SK-N-SH treated with all-trans-retinoic acid at 6 μM for 48 hours (cell line): ENCODE data around the gene PZP.

Source experiments
- ATAC-seq: fragments of 200-7000 bp; cut with Tn5 transposase; 3 replicates; pipeline ENCODE4 v1.9.1; 2020; ENCODE audit warnings: mild to moderate bottlenecking, moderate library complexity
- ARNTL ChIP-seq: fragments of 450-650 bp; formaldehyde crosslinking; IDR thresholded peaks from 2 replicates; pipeline ENCODE4 v1.5.0; 2020; ENCODE audit warnings: low read depth, mild to moderate bottlenecking, moderate library complexity, borderline replicate concordance
- BACH2 ChIP-seq: fragments of 250-450 bp; sonication (Bioruptor Pico); IDR thresholded peaks from 2 replicates; pipeline ENCODE4 v1.9.0; 2021; ENCODE audit warnings: mild to moderate bottlenecking, borderline replicate concordance
- CREB5 ChIP-seq: fragments of 250-450 bp; sonication (Bioruptor Pico); IDR thresholded peaks from 2 replicates; pipeline ENCODE4 v1.5.1; 2020; ENCODE audit warnings: low read depth, mild to moderate bottlenecking, moderate library complexity
- CSDC2 ChIP-seq: fragments of 250-450 bp; sonication (Bioruptor Pico); IDR thresholded peaks from 2 replicates; pipeline ENCODE4 v1.5.0; 2020; ENCODE audit warnings: mild to moderate bottlenecking, moderate library complexity
- CSRNP3 ChIP-seq: fragments of 250-450 bp; sonication (Bioruptor Pico); IDR thresholded peaks from 2 replicates; pipeline ENCODE4 v1.5.1; 2021; ENCODE audit warnings: mild to moderate bottlenecking, moderate library complexity
- ESRRG ChIP-seq: fragments of 250-450 bp; sonication (Bioruptor Pico); IDR thresholded peaks from 2 replicates; pipeline ENCODE4 v1.6.1; 2021; ENCODE audit warnings: mild to moderate bottlenecking
- GLIS3 ChIP-seq: fragments of 250-450 bp; sonication (Bioruptor Pico); IDR thresholded peaks from 2 replicates; pipeline ENCODE4 v1.5.0; 2020; ENCODE audit warnings: mild to moderate bottlenecking, moderate library complexity
- ISL1 ChIP-seq: fragments of 250-450 bp; sonication (Bioruptor Pico); IDR thresholded peaks from 2 replicates; pipeline ENCODE4 v2.1.2; 2022; ENCODE audit warnings: mild to moderate bottlenecking, moderate library complexity
- OSR1 ChIP-seq: fragments of 250-450 bp; sonication (Bioruptor Pico); IDR thresholded peaks from 2 replicates; pipeline ENCODE4 v1.8.0; 2022; ENCODE audit warnings: moderate library complexity, mild to moderate bottlenecking, inconsistent platforms
- PATZ1 ChIP-seq: fragments of 250-450 bp; sonication (Bioruptor Pico); IDR thresholded peaks from 2 replicates; pipeline ENCODE4 v1.8.0; 2020; ENCODE audit warnings: mild to moderate bottlenecking, moderate library complexity, borderline replicate concordance
- PPARA ChIP-seq: fragments of 250-450 bp; sonication (Bioruptor Pico); IDR thresholded peaks from 2 replicates; pipeline ENCODE4 v1.5.0; 2020; ENCODE audit warnings: mild to moderate bottlenecking, borderline replicate concordance
- RARB ChIP-seq: fragments of 250-450 bp; sonication (Bioruptor Pico); IDR thresholded peaks from 2 replicates; pipeline ENCODE4 v1.8.0; 2021; ENCODE audit warnings: mild to moderate bottlenecking, moderate library complexity
- SNAI2 ChIP-seq: fragments of 250-450 bp; sonication (Bioruptor Pico); IDR thresholded peaks from 2 replicates; pipeline ENCODE4 v1.5.0; 2020; ENCODE audit warnings: mild to moderate bottlenecking, moderate library complexity
- TCF4 ChIP-seq: fragments of 250-450 bp; sonication (Bioruptor Pico); IDR thresholded peaks from 2 replicates; pipeline ENCODE4 v1.8.0; 2021; ENCODE audit warnings: mild to moderate bottlenecking, moderate library complexity, borderline replicate concordance
- TOX ChIP-seq: fragments of 250-450 bp; sonication (Bioruptor Pico); IDR thresholded peaks from 2 replicates; pipeline ENCODE4 v1.8.0; 2021; ENCODE audit warnings: mild to moderate bottlenecking, moderate library complexity, borderline replicate concordance
- ZC3H10 ChIP-seq: fragments of 250-450 bp; sonication (Bioruptor Pico); IDR thresholded peaks from 2 replicates; pipeline ENCODE4 v1.5.1; 2021; ENCODE audit warnings: mild to moderate bottlenecking, moderate library complexity
- ZFP3 ChIP-seq: fragments of 250-450 bp; sonication (Bioruptor Pico); IDR thresholded peaks from 2 replicates; pipeline ENCODE4 v1.5.0; 2020; ENCODE audit warnings: mild to moderate bottlenecking, moderate library complexity
- ZFP30 ChIP-seq: fragments of 450-650 bp; formaldehyde crosslinking; IDR thresholded peaks from 2 replicates; pipeline ENCODE4 v1.5.0; 2022; ENCODE audit warnings: mild to moderate bottlenecking, moderate library complexity
- ZNF565 ChIP-seq: fragments of 450-650 bp; formaldehyde crosslinking; conservative IDR thresholded peaks from 2 replicates; pipeline ENCODE4 v1.5.0; 2020; ENCODE audit warnings: low read depth, mild to moderate bottlenecking, moderate library complexity
- ZNF70 ChIP-seq: fragments of 450-650 bp; formaldehyde crosslinking; IDR thresholded peaks from 2 replicates; pipeline ENCODE4 v1.5.0; 2020; ENCODE audit warnings: mild to moderate bottlenecking, moderate library complexity
- TF ChIP-seq, protein P1 (sequence below): fragments of 250-450 bp; sonication (Bioruptor Pico); IDR thresholded peaks from 2 replicates; pipeline ENCODE4 v1.5.0; 2020; ENCODE audit warnings: mild to moderate bottlenecking, moderate library complexity

Gene PZP

GRCh38 chr12:9127936-9128663 lies 80.1 kb downstream of the PZP start:
- TF ChIP-seq CREB5 (CRISPR knock-in tag), result no peak
- no peak for TF ChIP-seq GLIS3 (CRISPR knock-in tag)
- no peak for TF ChIP-seq RARB (CRISPR knock-in tag)
- TF ChIP-seq TCF4 (CRISPR knock-in tag), result no peak
- TF ChIP-seq SNAI2, result no peak
- TF ChIP-seq BACH2 (CRISPR knock-in tag), result no peak
- TF ChIP-seq ESRRG, result no peak
- no peak for TF ChIP-seq ZNF70 (CRISPR knock-in tag)
- no peak for TF ChIP-seq ZFP30 (CRISPR knock-in tag)
- TF ChIP-seq ZC3H10, result no peak
- TF ChIP-seq, all 23 proteins: peak for 0
- ATAC-seq, result no peak

DNA sequence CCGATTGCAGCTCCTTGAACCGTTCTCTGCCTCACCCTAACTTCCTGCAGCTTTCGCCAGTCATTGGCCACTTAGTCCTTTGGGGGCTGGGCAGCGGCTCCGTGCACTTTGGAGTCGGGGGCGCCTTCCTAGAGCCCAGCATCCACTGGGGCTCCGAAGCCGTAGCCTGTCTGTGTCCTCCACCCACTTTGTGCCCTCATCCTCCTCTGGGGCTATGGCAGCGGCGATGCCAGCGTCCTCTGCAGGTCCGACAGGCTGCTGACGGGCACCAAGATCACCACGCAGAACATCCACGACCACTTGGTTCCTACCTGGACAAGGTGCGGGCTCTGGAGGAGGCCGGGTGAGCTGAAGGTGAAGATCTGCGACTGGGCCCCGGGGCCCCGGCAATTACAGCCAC lies 80.7 kb downstream of the PZP start:
- TF ChIP-seq ZFP3 (CRISPR knock-in tag), result no peak
- TF ChIP-seq PPARA, result no peak
- TF ChIP-seq CREB5 (CRISPR knock-in tag), result no peak
- no peak for TF ChIP-seq PATZ1 (CRISPR knock-in tag)
- no peak for TF ChIP-seq CSRNP3 (CRISPR knock-in tag)
- TF ChIP-seq CSDC2 (CRISPR knock-in tag), result no peak
- TF ChIP-seq BACH2 (CRISPR knock-in tag), result no peak
- no peak for TF ChIP-seq ARNTL (CRISPR knock-in tag)
- no peak for TF ChIP-seq RARB (CRISPR knock-in tag)
- ATAC-seq, result no peak

DNA sequence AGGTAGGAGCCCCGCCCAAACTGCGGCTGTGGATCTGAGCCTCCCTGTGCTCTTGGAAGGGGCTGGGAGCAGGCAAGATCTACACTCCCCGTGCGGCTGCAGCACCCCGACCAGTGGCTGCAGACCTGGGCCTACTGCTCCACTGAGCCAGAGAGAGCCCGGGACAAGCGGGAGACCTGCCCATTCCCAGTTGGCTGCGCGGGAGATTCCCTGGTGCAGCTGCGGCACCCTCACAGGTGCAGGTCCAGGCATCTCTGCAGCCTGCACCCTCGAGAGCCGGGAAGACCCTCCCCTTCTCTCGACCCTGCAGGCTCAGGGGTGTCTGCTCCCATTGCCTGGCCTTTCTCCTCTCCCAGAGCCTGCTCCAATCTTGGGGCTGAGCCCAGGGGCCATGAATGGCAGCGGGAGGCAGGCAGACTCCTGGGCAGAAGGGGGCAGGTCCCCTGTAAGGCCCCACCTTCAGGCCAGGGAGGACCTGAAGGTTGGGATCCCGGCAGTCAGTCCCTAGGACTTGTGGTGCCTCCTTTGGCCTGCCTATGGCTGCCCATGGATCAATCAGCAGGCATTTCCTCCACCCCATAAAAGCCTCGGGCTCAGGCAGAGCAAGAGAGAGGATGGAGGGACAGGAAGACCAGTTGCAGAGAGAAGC lies 83.7 kb downstream of the PZP start:
- no peak for TF ChIP-seq RARB (CRISPR knock-in tag)
- no peak for TF ChIP-seq PATZ1 (CRISPR knock-in tag)
- no peak for TF ChIP-seq ESRRG
- TF ChIP-seq ZFP30 (CRISPR knock-in tag), result no peak
- no peak for TF ChIP-seq CSDC2 (CRISPR knock-in tag)
- TF ChIP-seq ZNF565 (CRISPR knock-in tag), result no peak
- TF ChIP-seq TOX (CRISPR knock-in tag), result no peak
- TF ChIP-seq ISL1, result no peak
- no peak for TF ChIP-seq ZFP3 (CRISPR knock-in tag)
- no peak for TF ChIP-seq BACH2 (CRISPR knock-in tag)
- no peak for TF ChIP-seq PPARA
- no peak for TF ChIP-seq CSRNP3 (CRISPR knock-in tag)
- TF ChIP-seq, protein P1, sequence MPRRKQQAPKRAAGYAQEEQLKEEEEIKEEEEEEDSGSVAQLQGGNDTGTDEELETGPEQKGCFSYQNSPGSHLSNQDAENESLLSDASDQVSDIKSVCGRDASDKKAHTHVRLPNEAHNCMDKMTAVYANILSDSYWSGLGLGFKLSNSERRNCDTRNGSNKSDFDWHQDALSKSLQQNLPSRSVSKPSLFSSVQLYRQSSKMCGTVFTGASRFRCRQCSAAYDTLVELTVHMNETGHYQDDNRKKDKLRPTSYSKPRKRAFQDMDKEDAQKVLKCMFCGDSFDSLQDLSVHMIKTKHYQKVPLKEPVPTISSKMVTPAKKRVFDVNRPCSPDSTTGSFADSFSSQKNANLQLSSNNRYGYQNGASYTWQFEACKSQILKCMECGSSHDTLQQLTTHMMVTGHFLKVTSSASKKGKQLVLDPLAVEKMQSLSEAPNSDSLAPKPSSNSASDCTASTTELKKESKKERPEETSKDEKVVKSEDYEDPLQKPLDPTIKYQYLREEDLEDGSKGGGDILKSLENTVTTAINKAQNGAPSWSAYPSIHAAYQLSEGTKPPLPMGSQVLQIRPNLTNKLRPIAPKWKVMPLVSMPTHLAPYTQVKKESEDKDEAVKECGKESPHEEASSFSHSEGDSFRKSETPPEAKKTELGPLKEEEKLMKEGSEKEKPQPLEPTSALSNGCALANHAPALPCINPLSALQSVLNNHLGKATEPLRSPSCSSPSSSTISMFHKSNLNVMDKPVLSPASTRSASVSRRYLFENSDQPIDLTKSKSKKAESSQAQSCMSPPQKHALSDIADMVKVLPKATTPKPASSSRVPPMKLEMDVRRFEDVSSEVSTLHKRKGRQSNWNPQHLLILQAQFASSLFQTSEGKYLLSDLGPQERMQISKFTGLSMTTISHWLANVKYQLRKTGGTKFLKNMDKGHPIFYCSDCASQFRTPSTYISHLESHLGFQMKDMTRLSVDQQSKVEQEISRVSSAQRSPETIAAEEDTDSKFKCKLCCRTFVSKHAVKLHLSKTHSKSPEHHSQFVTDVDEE, result no peak
- no peak for TF ChIP-seq GLIS3 (CRISPR knock-in tag)
- TF ChIP-seq TCF4 (CRISPR knock-in tag), result no peak
- TF ChIP-seq OSR1 (CRISPR knock-in tag), result no peak
- TF ChIP-seq ARNTL (CRISPR knock-in tag), result no peak
- ATAC-seq, result no peak
